A549 treated with CpdA at 1 μM for 4 hours (cell line): Measurements from ENCODE around the gene SNRPD1. TPM values are rescaled to one million over a fixed set of nuclear protein-coding genes. Genes with fewer than 3 reads are reported as not detected.

Source experiments
- total RNA-seq: library from RNA; stranded (reverse); fragments of 200-300 nt; extraction: Qiagen RNA extraction; gene quantifications from 5 replicates; pipeline ENCODE4 v1.2.3, GENCODE V29; 2022; ENCODE audit warnings: low read depth

Gene SNRPD1
- total RNA-seq = 161 to 191 TPM (median 173 TPM) in 5 replicates

DNA sequence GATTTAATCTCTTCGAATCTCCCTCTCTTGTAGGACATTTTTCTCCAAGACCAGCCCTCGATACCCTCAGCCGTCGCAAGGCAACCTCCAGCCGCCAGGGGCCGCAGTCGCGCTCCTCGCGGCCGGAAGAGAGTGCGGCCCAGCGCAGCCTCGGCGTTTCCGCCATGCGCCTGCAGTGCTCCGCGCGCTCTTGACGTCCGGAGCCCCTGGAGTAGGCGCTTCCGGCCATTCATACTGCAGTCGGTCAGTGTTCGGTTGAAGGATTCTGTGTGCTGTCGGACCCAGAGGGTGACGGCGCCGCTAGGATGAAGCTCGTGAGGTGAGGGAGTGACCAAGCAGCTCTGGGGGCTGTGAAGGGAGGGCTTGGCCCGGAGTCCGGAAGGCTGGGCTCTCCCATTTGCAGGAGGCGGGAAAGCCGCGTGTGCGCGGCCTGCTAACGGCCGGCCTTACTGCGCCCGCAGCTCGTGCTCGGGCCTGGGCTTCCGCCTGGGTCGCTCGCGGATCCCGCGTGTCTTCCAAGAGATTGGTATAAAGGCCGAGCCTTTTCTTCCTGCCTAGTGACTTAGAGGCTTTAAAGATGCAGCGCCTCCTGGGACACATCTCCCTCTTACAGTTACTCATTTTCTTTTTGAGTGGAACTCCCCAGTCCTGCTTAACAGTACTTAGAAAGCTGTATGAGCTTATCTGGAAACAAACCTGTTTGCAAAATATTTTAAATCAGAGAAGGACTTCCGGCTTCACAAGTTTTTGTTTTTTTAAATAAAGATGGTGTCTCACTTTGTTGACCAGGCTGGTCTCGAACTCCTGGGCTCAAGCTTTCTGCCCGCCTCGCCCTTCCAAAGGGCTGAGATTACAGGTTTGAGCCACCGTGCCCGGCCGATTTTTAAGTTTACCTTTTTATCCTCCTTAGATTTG, at the start of gene SNRPD1:
TSS of gene SNRPD1 (plus strand) at position 190 of the 915 bp plus-strand sequence. CDS start at position 306, 116 bp downstream.

DNA sequence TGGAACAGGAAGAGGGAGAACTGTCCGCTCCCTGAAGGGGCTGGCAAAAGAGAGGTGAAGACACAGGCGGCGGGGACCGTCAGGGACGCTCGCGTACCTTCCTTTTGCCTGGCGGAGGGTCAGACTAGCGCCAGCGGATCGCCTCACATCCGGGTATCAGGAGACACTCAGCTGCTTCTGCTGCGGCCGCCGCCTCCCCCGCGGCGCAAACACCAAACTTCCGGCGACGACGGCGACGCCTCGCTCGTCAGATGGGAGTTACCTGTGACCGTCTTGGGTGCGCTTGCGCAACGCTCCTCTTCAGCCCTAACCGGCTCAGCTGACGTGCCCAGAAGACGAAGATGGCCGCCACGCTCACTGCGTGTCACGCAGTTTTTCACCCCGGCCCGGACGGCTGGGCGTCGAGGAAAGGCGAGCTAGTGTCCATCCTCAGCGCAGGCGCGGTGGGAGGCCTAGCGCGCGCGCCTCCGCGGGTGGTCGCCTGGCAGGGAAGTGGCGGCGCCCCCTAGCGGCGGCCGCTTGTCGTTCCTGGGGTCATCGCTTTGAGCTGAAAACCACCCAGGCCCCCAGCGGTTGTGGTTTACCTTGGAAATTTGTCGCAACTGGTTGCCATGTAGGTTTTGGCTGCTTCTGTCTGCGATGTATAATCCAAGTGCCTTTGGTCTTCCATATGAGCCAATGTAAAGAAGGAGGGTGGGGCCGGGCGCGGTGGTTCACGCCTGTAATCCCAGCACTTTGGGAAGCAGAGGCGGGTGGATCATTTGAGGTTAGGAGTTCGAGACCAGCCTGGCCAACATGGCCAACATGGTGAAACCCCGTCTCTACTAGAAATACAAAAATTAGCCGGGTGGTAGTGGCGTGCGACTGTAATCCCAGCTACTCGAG, 11.3 kb upstream of the SNRPD1 start, which contains the start of gene ESCO1:
TSS of gene ESCO1 (minus strand) at position 179 of the 885 bp plus-strand sequence. CDS start 25,861 bp downstream, outside the sequence.

Other genes starting within 250 kb of the SNRPD1 start
- 7.9 to 12.5 TPM (median 9.0 TPM) in 5 replicates for gene ESCO1, start 11.6 kb upstream of the SNRPD1 start, total RNA-seq
- gene ABHD3, start 92.5 kb downstream of the SNRPD1 start, total RNA-seq = 21.0 to 26.4 TPM (median 24.2 TPM) in 5 replicates
- 5.9 to 11.9 TPM (median 9.3 TPM) in 5 replicates for gene MIB1, start 128.5 kb downstream of the SNRPD1 start, total RNA-seq